GM19395 (cell line): ENCODE results near the gene SELENOS.
"Not testable (repeated sequence)": the region's sequence is repeated elsewhere in the genome, so short reads cannot be mapped to it uniquely, and the experiment has no call there.

Experiments
- ATAC-seq: cut with Tn5 transposase; IDR thresholded peaks from one replicate; pipeline ENCODE4 v1.9.1; 2021; ENCODE audit warnings: mild to moderate bottlenecking, moderate library complexity; ENCODE audit not compliant: unreplicated experiment

Gene SELENOS

DNA sequence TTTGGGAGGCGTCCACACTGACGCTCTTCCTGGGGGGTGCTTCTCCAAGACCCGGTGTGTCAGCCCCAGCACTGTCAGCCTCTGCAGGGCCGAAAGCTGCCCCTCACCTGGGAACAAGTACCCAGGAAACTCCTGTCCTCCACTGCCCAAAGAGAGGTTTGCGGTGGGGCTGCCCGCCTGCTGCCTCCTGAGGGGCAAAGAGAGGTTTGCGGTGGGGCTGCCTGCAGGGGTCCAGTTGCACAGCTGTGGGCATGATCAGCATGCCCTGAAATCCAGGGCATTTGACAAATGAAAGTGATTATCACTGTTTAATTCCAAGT, 32.8 kb upstream of the SELENOS start:
- no peak for ATAC-seq

DNA sequence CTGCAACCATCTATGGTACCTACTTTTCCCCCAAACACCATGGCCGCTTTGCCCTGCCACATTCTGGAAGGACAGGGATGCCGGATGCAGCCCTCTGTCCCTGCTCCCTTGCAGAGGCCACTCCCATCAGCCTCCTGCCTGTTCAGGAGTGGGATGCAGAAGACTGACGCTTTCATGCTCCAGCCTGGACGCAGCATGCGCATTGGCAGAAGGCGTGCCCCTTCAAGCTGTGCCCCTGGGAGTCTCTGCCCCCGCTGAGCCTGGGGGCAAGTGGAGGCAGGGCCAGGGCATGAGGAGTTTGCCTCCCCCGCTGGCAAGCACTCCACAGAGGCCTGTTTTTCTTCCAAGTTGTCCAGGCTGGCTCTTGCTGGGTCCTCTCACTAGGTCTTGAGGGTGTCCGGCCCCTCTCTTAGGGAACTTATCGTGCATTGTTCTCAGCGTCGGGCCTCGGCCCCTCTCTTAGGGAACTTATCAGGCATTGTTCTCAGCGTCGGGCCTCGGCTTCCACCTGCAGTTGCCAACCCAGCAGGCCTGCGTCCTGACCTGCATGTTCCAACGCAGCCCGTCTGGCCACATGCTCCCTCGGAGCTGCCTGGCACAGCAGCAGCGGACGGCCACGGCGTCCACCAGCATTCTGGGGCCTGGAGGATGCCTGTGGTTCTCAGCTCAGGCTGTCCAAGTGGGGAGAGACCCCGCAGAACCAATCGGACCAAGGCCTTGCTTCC, 32.3 kb upstream of the SELENOS start:
- no peak for ATAC-seq

DNA sequence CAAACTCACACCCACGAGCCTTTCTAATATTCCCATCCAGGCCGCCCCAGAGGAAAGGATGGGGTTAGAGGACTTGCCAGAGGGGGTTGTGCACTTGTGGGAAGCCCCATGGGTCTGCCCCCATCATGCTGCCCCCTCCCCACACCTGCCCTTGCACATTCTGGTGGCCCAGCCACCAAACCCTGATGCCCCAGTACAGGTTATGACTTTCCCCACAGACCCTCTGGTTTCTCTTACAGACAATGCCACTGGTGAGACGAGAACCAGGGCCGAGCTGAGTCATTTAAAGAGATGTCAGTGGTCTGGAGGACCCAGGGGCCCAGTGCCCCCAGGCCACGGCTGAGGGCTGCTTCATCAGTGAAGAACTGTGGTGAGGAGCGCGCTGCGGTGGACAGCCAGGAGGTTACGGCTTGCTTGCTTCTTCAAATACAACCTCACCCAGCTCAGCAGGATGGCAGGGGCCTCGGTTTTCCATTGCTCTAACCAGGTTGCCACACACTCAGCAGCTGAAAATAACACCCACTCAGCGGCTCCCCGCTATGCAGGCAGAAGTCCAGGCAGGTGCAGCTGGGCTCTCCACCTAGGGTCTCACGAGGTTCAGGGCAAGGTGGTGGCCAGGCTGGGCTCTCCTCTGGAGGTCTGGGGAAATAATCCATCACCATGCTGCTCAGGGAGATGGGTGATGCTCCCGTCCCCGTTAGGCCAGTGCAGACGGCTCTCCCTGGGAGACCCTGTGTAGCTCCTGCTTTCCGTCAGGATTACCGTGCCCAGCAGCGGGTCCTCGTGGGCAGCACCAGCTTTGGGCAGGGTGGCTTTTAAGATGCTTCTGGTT, 31.5 kb upstream of the SELENOS start:
- ATAC-seq = no peak

DNA sequence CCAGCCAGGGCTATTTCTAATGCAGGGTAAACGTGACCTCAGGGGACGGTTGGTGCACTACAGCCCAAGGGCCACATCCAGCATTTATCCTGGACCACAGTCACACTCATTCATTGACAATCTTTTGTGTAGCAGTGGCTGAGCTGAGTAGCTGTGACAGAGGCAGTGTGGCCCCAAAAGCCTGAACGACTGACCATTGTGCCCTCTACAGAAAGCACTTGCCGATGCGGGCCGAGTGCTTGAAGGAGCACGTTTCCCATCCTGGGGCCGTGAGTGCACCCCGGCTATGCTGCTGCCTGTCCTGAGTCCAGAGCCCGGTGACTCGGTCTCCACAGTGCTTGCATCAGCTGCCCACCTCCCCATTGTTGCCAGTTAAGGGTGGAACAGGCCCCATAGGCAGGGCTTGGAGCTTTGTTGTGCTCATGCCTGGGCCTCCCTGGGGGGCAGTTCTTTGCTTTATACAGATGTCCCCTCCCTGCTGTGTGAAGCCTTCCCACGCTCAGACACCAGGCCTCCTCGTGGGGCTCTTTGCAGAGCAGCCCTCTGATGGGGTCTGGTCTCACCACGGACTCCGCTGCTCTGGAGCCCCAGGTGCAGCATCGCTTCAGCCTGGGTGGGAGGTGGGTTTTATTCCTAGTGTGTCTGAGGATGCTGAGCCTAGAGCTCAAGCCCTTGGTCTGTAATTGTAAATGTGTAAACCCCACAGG, 30.8 kb upstream of the SELENOS start:
- ATAC-seq = no peak

DNA sequence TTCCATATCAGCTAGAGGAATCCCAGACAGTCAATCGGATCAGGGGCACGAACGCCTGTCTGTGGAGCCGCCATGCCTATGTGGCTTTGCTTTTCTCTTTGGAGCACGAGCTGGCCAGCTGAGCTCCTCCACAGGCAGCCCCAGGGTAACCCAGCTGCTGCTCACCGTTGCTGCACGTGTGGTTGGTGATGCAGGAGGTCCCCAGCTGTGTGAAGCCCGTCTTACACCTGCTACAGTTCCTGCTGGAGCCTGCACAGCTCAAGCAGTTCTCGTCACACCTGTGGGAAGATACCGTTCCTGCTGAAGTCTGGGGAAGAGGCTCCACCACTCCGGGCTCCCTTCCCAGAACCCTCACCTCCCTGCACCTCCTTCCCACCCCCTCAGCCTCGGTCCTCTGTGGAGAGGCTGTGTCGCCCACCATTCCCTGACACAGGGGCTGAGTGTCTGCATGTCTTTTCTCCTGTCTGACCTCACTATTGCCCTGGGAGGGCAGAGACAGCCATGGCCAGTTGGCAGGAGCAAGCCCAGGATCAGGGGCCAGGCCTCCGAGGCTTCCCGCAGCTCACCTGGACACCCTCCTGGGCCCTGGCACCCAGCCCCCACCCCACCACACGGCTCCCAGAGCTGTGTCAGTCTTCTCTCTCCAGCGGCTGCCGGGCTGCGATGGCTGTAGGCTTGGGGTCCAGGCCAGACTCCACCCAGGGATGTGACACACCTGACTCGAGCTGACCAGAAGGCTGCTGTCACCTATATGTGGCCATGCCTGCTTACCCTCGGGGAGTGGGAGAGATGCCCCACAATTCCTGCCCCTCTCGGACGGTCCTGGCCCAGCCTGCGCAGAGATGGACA, 30.0 kb upstream of the SELENOS start:
- ATAC-seq = no peak

DNA sequence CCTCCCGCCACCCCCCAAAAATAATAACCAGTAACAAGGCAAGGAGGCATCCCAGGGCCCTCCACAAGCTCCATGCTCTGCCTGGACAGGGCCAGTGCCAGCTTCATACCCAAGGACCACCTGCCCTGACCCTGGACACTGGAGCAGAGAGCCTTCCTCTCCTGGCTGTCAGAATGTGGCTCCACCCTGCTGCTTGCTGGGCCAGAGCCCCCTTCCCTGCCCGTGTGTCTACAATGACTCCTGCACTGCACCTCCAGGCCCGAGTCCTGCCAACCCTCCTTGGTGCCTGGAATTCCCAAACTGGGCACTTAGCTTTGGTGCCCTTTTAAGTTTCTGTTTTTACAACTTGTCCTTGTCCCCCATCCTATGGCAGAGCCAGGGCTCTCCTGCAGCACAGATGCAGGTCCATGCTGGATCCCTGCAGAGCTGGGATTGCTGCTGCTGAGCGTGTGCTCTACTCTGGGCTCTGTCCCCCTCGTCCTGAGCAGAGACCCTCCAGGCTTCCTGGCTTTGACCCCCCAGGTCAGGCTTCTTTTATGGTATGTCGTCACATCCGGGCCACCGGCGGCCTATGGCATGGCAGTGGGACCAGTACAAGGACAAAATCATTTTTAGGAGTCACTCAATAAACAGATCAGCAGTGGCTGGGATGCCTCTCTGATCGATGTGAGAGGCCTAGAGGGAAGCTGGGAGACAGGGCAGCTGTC, 29.2 kb upstream of the SELENOS start:
- ATAC-seq = no peak

DNA sequence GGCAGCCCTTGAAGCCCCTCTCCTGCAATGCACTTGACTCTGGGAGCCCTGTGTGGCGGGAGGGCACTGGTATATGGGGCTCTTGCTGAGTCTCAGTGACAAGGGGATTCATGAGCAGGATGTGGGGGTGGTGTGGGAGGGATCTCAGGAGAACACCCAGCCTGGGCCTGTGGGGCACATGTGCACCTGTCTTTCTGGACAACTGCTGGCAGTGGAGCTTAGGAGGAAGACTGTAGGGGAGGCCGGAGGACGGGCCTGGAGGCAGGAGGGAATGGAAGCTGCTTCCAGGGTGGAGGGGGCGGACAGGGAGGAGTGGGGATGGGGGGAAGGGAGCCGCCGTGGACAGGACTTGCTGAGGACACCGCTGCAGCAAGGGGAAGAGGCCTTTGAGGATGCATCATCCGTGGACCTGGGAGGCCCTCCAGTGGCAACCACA, 28.6 kb upstream of the SELENOS start:
- ATAC-seq = no peak

DNA sequence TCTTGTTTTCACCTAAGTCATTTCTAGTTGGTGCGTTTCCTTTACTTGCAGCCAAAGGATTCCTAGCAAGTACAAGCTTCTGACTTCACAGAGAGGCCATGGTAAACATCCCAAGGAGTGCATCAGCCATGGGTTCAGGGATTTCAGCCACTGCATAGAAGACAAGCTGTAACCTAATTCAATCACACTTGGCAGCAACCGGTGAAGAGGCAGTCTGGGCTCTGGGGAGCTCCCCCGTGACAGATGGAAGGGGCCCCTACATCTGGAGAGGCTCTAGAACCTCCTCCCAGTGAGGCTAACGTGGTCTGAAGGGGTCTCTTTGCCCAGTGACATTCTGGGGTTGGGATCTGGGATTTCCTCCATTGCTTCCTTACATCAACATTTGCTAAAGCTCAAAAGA, 26.1 kb upstream of the SELENOS start:
- ATAC-seq = no peak

DNA sequence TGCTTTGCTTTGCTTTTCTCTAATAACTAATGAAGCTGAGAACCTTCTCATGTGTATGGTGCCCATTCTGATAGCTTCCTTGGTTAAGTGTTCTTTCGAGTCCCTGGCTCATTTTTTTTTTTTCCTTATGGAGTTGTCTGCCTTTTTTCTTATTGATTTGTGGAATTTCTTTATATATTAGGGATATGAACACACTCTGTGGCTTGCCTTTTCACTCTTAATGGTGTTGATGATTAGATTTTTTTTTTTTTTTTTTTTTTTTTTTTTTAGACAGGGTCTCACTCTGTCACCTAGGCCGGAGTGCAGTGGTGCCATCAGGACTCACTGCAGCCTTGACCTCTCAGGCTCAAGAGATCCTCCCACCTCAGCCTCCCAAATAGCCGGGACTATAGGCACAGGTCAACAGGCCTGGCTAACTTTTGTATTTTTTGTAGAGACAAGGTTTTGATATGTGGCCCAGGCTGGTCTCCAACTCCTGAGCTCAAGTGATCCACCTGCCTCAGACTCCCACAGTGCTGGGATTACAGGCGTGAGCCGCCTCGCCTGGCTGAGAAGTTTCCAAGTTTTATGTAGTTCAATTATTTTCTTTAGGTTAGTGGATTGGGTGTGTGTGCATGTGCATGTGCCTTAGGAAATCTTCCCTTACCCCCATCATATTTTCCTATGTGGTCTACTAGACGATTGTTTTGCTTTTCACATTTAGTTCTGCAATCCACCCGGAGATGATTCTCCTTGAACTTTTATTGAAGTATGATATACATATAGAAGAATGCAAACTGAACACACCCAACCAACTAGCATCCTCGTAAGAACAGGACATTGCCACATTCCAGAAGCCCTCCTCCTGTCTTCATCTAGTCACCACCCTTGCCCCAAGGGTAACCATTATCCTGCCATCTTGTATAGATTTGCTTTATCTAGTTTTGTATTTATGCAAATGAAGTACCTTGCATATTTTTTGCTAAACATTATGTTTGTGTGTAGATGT, 19.4 kb upstream of the SELENOS start:
- ATAC-seq = no peak

DNA sequence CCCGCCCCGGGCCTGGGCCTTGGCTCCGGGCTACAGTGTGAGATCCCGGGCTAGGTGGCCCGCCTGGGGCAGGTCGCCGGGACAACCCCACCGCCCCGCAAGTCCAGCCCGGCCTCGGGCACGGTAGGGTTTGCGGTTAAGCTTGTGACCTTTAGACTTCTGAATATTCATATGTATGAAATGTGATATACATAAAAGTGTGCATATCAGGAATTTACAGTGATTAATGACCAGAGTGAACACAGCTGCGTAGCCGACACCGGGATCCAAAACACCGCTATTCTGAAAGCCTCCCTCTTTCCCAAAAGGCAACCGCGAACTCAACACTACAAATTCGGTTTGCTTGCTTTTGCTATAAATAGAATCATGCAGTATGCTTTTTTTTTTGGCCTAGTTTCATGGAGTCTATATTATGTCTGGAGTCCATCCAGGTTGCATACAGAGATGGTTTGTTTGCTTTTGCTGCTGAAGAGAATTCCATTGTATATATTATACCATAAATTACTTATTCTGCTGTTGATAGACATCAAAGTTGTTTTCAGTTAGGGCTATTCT, 18.4 kb upstream of the SELENOS start:
- ATAC-seq = no peak

DNA sequence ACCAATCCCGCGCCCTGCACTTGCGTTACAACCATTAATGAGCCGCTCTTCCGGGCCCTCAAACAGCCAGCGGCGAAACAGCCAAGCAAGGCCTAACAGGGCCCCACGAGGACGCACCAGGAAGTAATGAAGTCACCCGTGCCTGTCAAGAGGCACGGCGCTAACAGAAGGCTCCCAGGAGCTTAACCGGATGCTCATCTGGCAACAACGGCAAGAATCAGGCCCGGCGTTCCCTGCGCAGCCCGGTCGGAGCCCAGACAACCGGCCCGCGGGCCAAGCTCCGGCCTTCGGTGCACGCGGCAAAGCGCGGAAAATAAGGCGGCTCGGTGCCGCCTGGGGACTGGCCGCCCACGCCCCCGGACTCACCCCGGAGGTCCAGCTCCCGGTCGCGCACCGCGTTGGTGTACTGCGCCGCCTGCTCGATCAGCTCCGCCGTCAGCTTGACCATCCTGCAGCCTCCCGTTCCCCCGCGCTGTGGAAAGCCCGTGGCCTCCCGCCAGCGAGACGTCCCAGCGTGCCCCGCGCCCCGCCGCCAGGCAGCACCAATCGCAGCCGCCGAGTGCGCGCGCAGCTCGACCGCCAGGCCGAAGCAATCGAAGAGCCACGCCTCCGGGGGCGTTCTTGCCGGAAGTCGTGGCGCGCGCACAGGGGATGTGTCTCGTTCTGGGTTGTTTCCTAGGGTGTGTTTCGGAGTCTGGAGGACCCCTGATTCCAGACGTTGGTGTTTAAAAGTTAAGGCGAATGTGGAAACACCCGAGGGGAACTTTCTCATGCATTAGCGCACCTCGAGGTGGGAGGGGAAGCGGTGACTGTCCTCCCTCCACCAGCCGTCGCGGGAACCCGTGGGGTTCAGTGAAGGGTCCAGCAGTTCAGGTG, 17.7 kb upstream of the SELENOS start, which contains the start of gene SNRPA1:
TSS of gene SNRPA1 (minus strand) at position 518 of the 876 bp plus-strand sequence. CDS start at position 448, 70 bp downstream.
- peak; percentile 83 for ATAC-seq

DNA sequence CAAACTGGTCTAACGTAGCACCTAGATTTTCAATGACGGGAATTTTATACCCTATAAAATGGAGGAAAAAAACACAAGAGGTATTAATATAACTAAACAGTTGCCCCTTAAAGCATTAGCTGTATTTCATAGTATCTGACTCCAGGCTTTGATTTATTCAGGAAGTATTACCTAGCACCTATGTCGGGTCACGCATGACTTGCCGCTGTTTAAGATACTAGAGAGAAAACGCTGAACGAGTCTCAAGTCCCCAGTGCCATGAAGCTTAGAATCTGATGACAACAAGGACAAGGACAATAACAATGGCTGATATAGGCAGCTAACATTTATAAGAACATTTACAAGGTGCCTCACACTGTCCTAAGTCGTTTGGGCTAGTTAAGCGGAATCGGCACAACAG, 15.8 kb upstream of the SELENOS start:
- ATAC-seq = no peak

DNA sequence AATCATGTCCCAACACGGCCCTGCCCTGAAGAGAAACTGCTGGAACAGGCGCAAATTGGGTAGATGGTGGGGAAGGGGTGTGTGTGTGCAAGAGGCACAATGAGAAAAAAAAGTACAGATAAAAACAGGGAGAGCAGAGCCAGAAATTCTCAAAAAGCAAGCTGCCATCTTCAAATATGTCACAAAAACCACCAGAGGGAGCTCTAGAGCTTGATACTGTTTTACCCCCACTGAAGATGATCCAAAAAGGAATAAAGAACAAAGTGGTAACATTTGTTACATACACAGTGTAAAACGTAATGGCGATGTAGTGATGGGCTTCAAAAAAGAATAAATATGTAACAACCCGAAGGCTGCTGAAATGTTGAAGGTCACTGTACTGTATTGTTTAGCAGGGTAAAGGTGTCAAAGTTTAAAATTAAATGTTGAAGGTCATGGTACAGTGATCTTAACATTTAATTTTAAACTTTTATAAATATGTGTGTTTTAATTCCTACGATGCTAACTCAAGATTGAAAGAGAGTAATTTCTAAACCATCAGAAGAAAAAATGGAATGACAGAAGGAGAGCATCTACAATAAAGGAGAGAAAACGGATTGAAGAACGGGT, 11.7 kb upstream of the SELENOS start:
- ATAC-seq = no peak

DNA sequence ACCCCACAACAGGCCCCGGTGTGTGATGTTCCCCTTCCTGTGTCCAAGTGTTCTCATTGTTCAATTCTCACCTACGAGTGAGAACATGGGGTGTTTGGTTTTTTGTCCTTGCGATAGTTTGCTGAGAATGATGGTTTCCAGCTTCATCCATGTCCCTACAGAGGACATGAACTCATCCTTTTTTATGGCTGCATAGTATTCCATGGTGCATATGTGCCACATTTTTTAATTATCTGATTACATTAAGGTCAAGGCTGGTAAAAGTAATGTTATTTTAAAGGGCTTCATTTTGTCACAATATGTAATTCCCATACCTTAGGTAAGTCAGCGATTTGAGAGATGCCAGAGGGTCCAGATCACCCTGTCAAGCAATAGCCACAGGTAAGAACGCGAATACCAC, 10.1 kb upstream of the SELENOS start:
- ATAC-seq = not testable (repeated sequence)

DNA sequence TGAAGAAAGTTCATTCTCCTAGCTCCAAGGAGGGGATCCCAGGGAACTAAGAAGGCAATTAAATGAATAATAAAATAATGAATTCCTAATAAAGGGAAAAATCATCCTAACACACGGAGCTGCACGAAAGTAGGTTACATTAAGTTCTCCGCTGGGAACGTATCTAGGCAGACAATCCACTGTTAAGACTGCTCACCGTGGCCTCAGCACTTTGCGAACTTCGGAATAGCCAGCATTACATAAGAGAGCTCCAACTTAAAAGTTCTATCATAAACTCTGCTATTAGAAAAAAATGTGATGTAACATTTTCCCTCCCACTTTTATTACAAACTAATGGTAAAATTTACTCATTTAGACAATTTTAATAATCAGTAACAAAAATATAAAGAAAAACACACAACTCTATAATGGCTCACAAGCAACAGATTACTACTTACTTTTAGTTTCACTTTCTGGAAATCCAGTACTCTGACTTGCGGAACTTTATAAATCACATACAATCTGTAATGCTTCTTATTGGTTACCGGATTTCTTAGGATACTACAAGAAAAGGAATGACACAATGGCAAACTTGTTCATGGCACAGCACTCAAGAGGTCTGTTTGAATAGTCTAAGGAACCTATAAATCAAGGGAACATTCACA, 9.3 kb upstream of the SELENOS start:
- no peak for ATAC-seq

DNA sequence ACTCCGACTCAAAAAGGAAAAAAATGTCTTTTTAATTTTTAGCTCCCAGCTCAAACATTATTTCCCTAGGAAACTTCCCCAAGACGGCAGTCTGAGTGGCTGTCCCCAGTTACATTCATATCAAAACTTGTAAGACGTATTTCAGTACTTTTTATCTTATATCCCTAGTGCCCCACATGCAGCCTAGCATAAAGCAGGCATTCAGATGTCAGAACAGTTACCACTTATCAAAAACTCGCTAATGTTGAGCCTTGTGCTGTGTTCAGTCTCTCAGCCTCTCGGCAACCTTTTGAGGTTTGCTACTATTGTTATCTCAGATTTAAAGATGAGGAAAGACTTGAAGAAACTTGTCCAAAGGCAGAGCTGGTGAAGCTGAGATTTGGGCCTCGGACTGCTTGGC, 6.6 kb upstream of the SELENOS start:
- no peak for ATAC-seq

DNA sequence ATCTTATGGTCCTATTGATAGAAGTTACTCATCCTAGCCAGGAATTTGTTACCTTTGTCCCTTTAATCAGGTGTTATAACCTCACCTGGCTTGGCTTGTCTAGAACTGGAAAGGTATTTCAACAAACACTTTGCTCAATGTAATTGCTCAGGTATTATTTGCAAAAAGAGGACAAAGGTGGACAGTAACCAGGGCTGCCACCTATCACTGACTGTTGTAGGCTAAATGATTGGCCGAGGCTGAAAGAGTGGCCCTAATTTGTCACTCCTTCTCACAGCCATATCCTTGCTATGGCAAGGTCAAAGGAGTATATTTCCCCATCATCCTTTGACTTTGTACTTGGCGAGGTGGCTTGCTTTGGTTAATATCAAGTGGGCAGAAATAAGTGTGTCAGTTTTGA, 2.7 kb upstream of the SELENOS start:
- no peak for ATAC-seq
